WTC11 (cell line): Measurements from ENCODE around the gene S1PR3. TPM values are rescaled to one million over a fixed set of nuclear protein-coding genes. Genes with fewer than 3 reads are reported as not detected.
A peak's percentile ranks its signal among the peaks of the same experiment; 100 is the strongest.

Experiments used
- ATAC-seq: fragments of 200-7000 bp; cut with Tn5 transposase; 2 replicates; pipeline ENCODE4 v1.10.0; 2021; ENCODE audit warnings: mild to moderate bottlenecking, moderate library complexity
- CTCF ChIA-PET: fragments of 300-600 bp; sonication (Branson Sonifier 250); formaldehyde crosslinking; loops from one replicate; lab custom pipeline; 2021; ENCODE audit warnings: antibody characterized with exemption; lab: Charles Lee
- POLR2A ChIA-PET: fragments of 350-600 bp; sonication (Branson Sonifier 250); formaldehyde crosslinking; loops from one replicate; lab custom pipeline; 2021; ENCODE audit warnings: antibody characterized with exemption; lab: Charles Lee
- DNase-seq: peaks from one replicate; pipeline ENCODE4 v3.0.0; 2021; ENCODE audit warnings: low spot score
- H3K27ac Mint-ChIP-seq: 2 replicates; pipeline ENCODE4 v1.8.0; 2021; ENCODE audit warnings: mixed read lengths
- H3K27me3 Mint-ChIP-seq: 2 replicates; pipeline ENCODE4 v1.8.0; 2021; ENCODE audit warnings: low read depth, mild to moderate bottlenecking, moderate library complexity, mixed read lengths
- H3K36me3 Mint-ChIP-seq: 2 replicates; pipeline ENCODE4 v1.8.0; 2021; ENCODE audit warnings: mixed read lengths
- H3K4me1 Mint-ChIP-seq: 2 replicates; pipeline ENCODE4 v1.8.0; 2022; ENCODE audit warnings: mixed read lengths
- H3K4me3 Mint-ChIP-seq: 2 replicates; pipeline ENCODE4 v1.8.0; 2021; ENCODE audit warnings: mild to moderate bottlenecking, moderate library complexity, mixed read lengths
- H3K9me3 Mint-ChIP-seq: 2 replicates; pipeline ENCODE4 v1.8.0; 2021; ENCODE audit warnings: mixed read lengths
- ATF2 ChIP-seq: sonication (generic); formaldehyde crosslinking; IDR thresholded peaks from 2 replicates; pipeline ENCODE4 v1.8.1; 2022; ENCODE audit warnings: low read depth, missing genetic modification reagents, borderline replicate concordance
- ATF6 ChIP-seq: sonication (generic); formaldehyde crosslinking; IDR thresholded peaks from 2 replicates; pipeline ENCODE4 v1.8.1; 2023; ENCODE audit warnings: mild to moderate bottlenecking, missing genetic modification reagents
- FOXP1 ChIP-seq: sonication (generic); formaldehyde crosslinking; IDR thresholded peaks from 2 replicates; pipeline ENCODE4 v1.8.0; 2022; ENCODE audit warnings: missing genetic modification reagents, mild to moderate bottlenecking, moderate library complexity, borderline replicate concordance
- GTF2I ChIP-seq: fragments of 250-450 bp; sonication (Bioruptor Pico); conservative IDR thresholded peaks from 2 replicates; pipeline ENCODE4 v1.4.0; 2021; ENCODE audit warnings: mild to moderate bottlenecking
- JAZF1 ChIP-seq: fragments of 250-450 bp; sonication (Bioruptor Pico); IDR thresholded peaks from 2 replicates; pipeline ENCODE4 v1.9.0; 2021; ENCODE audit warnings: moderate library complexity, mild to moderate bottlenecking, inconsistent platforms
- JUN ChIP-seq: sonication (generic); formaldehyde crosslinking; IDR thresholded peaks from 2 replicates; pipeline ENCODE4 v1.8.0; 2023; ENCODE audit warnings: mild to moderate bottlenecking, missing genetic modification reagents
- MAX ChIP-seq: sonication (generic); formaldehyde crosslinking; IDR thresholded peaks from 2 replicates; pipeline ENCODE4 v1.8.0; 2022; ENCODE audit warnings: mild to moderate bottlenecking, missing genetic modification reagents
- NFATC4 ChIP-seq: fragments of 250-450 bp; sonication (Bioruptor Pico); IDR thresholded peaks from 2 replicates; pipeline ENCODE4 v1.9.0; 2021; ENCODE audit warnings: mild to moderate bottlenecking
- NFYB ChIP-seq: sonication (generic); formaldehyde crosslinking; conservative IDR thresholded peaks from 2 replicates; pipeline ENCODE4 v1.8.0; 2022; ENCODE audit warnings: low read depth, missing genetic modification reagents
- NR1H2 ChIP-seq: sonication (generic); formaldehyde crosslinking; IDR thresholded peaks from 2 replicates; pipeline ENCODE4 v1.9.0; 2021; ENCODE audit warnings: mild to moderate bottlenecking, moderate library complexity, missing genetic modification reagents
- NR2C2 ChIP-seq: sonication (generic); formaldehyde crosslinking; IDR thresholded peaks from 2 replicates; pipeline ENCODE4 v1.8.0; 2022; ENCODE audit warnings: mild to moderate bottlenecking, missing genetic modification reagents
- NR3C1 ChIP-seq: sonication (generic); formaldehyde crosslinking; conservative IDR thresholded peaks from 2 replicates; pipeline ENCODE4 v1.8.1; 2023; ENCODE audit warnings: low read depth, mild to moderate bottlenecking, missing genetic modification reagents
- TEAD4 ChIP-seq: sonication (generic); formaldehyde crosslinking; IDR thresholded peaks from 2 replicates; pipeline ENCODE4 v1.8.0; 2022; ENCODE audit warnings: mild to moderate bottlenecking, missing genetic modification reagents
- USF1 ChIP-seq: sonication (generic); formaldehyde crosslinking; IDR thresholded peaks from 2 replicates; pipeline ENCODE4 v1.8.0; 2022; ENCODE audit warnings: mild to moderate bottlenecking, missing genetic modification reagents
- USF2 ChIP-seq: sonication (generic); formaldehyde crosslinking; IDR thresholded peaks from 2 replicates; pipeline ENCODE4 v1.8.1; 2023; ENCODE audit warnings: mild to moderate bottlenecking, missing genetic modification reagents, moderate library complexity
- ZNF219 ChIP-seq: sonication (generic); formaldehyde crosslinking; IDR thresholded peaks from 2 replicates; pipeline ENCODE4 v1.8.0; 2023; ENCODE audit warnings: missing genetic modification reagents, mild to moderate bottlenecking, borderline replicate concordance
- ZNF263 ChIP-seq: sonication (generic); formaldehyde crosslinking; IDR thresholded peaks from 2 replicates; pipeline ENCODE4 v1.8.1; 2022; ENCODE audit warnings: low read depth, mild to moderate bottlenecking, moderate library complexity, missing genetic modification reagents
- ZSCAN18 ChIP-seq: fragments of 250-450 bp; sonication (Bioruptor Pico); IDR thresholded peaks from 2 replicates; pipeline ENCODE4 v2.1.2; 2022; ENCODE audit warnings: mild to moderate bottlenecking, moderate library complexity
- total RNA-seq: library from RNA; stranded (reverse); gene quantifications from 3 replicates; pipeline ENCODE4 v1.2.3, GENCODE V29; 2021

S1PR3 gene
- total RNA-seq, 1 experiment from 2014 or later: 7.1 TPM

GRCh38 chr9:89049646-89050045, 58.4 kb downstream of the S1PR3 start (continued):
- TF ChIP-seq ATF2 (CRISPR knock-in tag): no peak
- TF ChIP-seq ZSCAN18: no peak
- TF ChIP-seq NFATC4 (CRISPR knock-in tag): no peak

- Mint-ChIP-seq H3K36me3 (no peaks in the 10 kb centered on the region; the same call in 1 of the 2 replicates), H3K9me3 (no peaks in the 10 kb centered on the region), H3K4me3 (no peak overlapping the region), H3K27ac (peak overlapping the region; percentile 22; the same call in 1 of the 2 replicates), H3K27me3 (no peaks in the 10 kb centered on the region), H3K4me1 (peaks cover 2% of the 10 kb centered on the region; the same call in 1 of the 2 replicates)
- CTCF ChIA-PET: interaction anchor here (0.8 to 1.5 kb wide), 2 partner anchors 54 to 227 kb away, joined by 3 read pairs; no protein-coding TSS in a partner anchor
- POLR2A ChIA-PET: no interaction called here
- TF ChIP-seq GTF2I (no peak), NR1H2 (CRISPR knock-in tag) (no peak), TEAD4 (no peak), ATF6 (CRISPR knock-in tag) (no peak)
- DNase-seq: no peak
- ATAC-seq: no peak
Observed at GRCh38 chr9:89051421-89052025, 60.3 kb downstream of the S1PR3 start.

GRCh38 chr9:89052470-89053097, 61.3 kb downstream of the S1PR3 start:
- no peak for TF ChIP-seq ZNF263 (CRISPR knock-in tag)
- no peak for TF ChIP-seq NFYB
- TF ChIP-seq, all 79 proteins: peak for 0
- Mint-ChIP-seq H3K27me3 (no peaks in the 10 kb centered on the region), H3K9me3 (no peaks in the 10 kb centered on the region), H3K27ac (no peak overlapping the region), H3K36me3 (no peaks in the 10 kb centered on the region; the same call in 1 of the 2 replicates), H3K4me1 (peaks cover 2% of the 10 kb centered on the region; the same call in 1 of the 2 replicates), H3K4me3 (no peak overlapping the region)
- ATAC-seq (no peak), DNase-seq (no peak)
- ChIA-PET POLR2A (no interaction called here), CTCF (interaction anchor here (1.5 kb wide), 1 partner anchor 226 kb away, joined by 3 read pairs; no protein-coding TSS in a partner anchor)

GRCh38 chr9:89053301-89053700, 62.0 kb downstream of the S1PR3 start:
- no peaks in the 10 kb centered on the region; the same call in 1 of the 2 replicates for H3K36me3 Mint-ChIP-seq
- ChIA-PET POLR2A (no interaction called here), CTCF (no interaction called here)
- no peak overlapping the region for H3K4me3 Mint-ChIP-seq
- H3K4me1 Mint-ChIP-seq: peaks cover 2% of the 10 kb centered on the region; the same call in 1 of the 2 replicates
- H3K27ac Mint-ChIP-seq: no peak overlapping the region
- ATAC-seq: no peak
- DNase-seq: no peak
- no peaks in the 10 kb centered on the region for H3K9me3 Mint-ChIP-seq
- H3K27me3 Mint-ChIP-seq: no peaks in the 10 kb centered on the region
- TF ChIP-seq USF1 (CRISPR knock-in tag) (no peak), USF2 (no peak), NR2C2 (no peak), FOXP1 (CRISPR knock-in tag) (no peak), JAZF1 (CRISPR knock-in tag) (no peak), ZNF219 (no peak), NR1H2 (CRISPR knock-in tag) (no peak), NFYB (no peak), MAX (no peak), NR3C1 (no peak), JUN (CRISPR knock-in tag) (no peak), ZSCAN18 (no peak), ATF6 (CRISPR knock-in tag) (no peak)
